RWPE2 (cell line): ENCODE data around the gene IDH3A.
A peak's percentile ranks its signal among the peaks of the same experiment; 100 is the strongest.

Source experiments
- ATAC-seq: fragments of 200-7000 bp; cut with Tn5 transposase; 3 replicates; pipeline ENCODE4 v1.9.1; 2021; ENCODE audit warnings: low read depth
- DNase-seq: peaks from one replicate; pipeline ENCODE4 v3.0.0-alpha.2; 2020; ENCODE audit warnings: low spot score
- H3K27ac ChIP-seq: fragments of 450-650 bp; 2 replicates; pipeline ENCODE4 v1.5.1; 2017; ENCODE audit warnings: mild to moderate bottlenecking; ENCODE audit not compliant: poor library complexity, severe bottlenecking
- H3K27me3 ChIP-seq: fragments of 250-450 bp; sonication (Bioruptor Pico); 2 replicates; pipeline ENCODE4 v1.5.1; 2021; ENCODE audit warnings: mild to moderate bottlenecking, moderate library complexity; ENCODE audit not compliant: insufficient read depth, poor library complexity, severe bottlenecking
- H3K36me3 ChIP-seq: fragments of 250-450 bp; sonication (Bioruptor Pico); 2 replicates; pipeline ENCODE4 v1.5.1; 2020; ENCODE audit warnings: low read depth, mild to moderate bottlenecking, moderate library complexity
- H3K4me1 ChIP-seq: fragments of 250-450 bp; sonication (Bioruptor Pico); 2 replicates; pipeline ENCODE4 v1.5.1; 2021; ENCODE audit warnings: mild to moderate bottlenecking, moderate library complexity; ENCODE audit not compliant: insufficient read depth, poor library complexity, severe bottlenecking
- H3K4me3 ChIP-seq: fragments of 250-450 bp; sonication (Bioruptor Pico); 2 replicates; pipeline ENCODE4 v1.5.1; 2021; ENCODE audit warnings: mild to moderate bottlenecking, moderate library complexity; ENCODE audit not compliant: severe bottlenecking
- H3K9me3 ChIP-seq: fragments of 250-450 bp; sonication (Bioruptor Pico); 2 replicates; pipeline ENCODE4 v1.5.1; 2021; ENCODE audit warnings: mild to moderate bottlenecking, moderate library complexity; ENCODE audit not compliant: severe bottlenecking
- TF ChIP-seq, protein P1 (sequence below): fragments of 450-650 bp; IDR thresholded peaks from one replicate; pipeline ENCODE4 v1.5.1; 2017; ENCODE audit warnings: mild to moderate bottlenecking, moderate library complexity; ENCODE audit not compliant: poor library complexity, severe bottlenecking

Gene IDH3A

DNA sequence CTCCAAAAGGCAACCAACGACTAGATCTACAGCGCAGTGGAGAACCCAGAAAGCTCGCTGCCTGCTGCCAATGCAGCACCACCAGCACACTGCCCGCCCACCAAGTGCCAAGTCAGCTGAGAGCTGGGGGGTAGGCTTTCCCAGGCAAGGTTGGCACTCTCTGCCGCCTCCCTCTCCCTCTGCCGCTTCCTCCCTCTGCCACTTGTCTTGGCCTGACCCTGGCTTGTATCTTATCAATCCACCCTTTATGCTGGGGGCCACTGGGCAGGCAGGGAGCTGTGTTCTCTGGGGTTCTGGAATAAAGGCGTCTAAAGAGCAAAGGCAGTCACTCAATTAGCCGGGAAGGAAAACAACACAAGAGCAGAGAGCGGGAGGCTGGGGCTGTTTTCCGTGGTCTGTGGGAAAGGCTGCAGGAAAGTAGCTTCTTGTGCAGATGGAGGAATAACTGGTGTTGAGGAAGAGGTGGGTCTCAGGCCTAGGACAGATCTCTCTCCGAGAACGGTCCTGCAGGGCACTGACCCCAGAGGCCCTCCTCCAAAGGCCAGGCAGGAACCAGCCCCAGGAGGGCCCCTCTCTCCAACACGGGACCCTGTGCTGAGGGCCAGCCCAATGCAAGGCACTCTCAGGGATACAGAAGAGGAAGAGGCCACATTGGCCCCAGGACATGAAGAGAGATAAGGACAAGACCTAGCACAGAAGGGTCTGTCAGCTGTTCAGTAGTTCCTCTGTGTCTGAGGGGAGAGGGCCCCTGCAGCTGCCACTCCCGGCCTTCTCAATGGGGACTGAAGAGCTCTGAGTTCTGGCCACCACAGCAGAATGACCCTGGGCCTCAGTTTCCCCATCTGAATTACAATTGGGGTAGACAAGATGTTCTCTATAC, 54.4 kb downstream of the IDH3A start:
- Histone ChIP-seq H3K4me1 (no peaks in the 10 kb centered on the region), H3K27ac (no peak overlapping the region), H3K27me3 (no peaks in the 10 kb centered on the region), H3K36me3 (no peaks in the 10 kb centered on the region), H3K4me3 (no peak overlapping the region), H3K9me3 (no peaks in the 10 kb centered on the region)
- DNase-seq (peak; percentile 51), ATAC-seq (no peak)
- TF ChIP-seq, protein P1, sequence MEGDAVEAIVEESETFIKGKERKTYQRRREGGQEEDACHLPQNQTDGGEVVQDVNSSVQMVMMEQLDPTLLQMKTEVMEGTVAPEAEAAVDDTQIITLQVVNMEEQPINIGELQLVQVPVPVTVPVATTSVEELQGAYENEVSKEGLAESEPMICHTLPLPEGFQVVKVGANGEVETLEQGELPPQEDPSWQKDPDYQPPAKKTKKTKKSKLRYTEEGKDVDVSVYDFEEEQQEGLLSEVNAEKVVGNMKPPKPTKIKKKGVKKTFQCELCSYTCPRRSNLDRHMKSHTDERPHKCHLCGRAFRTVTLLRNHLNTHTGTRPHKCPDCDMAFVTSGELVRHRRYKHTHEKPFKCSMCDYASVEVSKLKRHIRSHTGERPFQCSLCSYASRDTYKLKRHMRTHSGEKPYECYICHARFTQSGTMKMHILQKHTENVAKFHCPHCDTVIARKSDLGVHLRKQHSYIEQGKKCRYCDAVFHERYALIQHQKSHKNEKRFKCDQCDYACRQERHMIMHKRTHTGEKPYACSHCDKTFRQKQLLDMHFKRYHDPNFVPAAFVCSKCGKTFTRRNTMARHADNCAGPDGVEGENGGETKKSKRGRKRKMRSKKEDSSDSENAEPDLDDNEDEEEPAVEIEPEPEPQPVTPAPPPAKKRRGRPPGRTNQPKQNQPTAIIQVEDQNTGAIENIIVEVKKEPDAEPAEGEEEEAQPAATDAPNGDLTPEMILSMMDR, result no peak

DNA sequence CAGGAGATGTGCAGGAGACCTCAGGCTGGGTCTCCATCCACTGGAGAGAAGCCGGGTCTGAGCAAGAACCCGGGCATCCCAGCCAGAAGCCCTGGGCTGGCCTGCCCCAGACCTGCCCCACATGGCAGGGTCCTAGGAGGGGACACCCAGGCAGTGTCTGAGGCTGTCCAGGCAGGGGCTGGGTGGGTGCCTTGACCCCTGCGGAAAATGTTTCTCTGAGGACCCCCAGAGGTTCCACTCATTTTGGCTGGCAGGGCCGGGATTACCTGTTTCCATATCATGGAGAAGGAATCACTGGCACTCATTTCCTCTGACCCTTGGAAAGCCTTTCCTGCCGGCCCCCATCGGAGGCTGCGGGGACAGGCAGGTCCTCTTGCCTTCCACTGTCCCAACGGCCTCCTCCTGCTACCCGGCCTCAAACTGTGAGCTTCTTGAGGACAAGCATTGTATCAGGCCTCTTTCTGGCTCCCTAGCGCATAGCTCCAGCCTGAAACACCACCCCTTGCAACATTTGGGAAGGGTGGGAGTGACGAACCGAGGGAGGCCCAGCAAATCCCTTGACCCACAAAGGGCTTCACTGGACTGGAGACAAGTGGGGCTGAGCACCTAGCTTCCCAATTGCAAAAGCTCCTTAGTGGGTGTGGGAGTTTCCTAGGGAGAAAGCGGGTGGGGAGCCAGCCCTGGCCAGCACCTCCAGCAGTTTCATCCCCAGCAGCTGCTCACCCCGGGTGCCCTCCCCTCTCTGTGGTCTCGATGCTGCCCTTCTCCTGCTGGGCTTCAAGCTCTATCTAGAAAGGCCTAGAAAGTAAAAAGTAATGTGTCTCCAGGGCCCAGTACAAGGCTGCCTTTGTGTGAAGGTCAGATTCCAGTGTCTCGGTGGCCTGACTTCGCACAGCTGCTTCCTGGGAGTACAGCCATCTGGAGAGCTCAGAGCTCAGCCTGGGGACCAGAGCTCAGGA, 55.5 kb downstream of the IDH3A start:
- H3K9me3 ChIP-seq, result no peaks in the 10 kb centered on the region
- H3K27me3 ChIP-seq, result no peaks in the 10 kb centered on the region
- no peak overlapping the region for H3K27ac ChIP-seq
- H3K4me3 ChIP-seq, result no peak overlapping the region
- TF ChIP-seq, protein P1, result no peak
- DNase-seq (peak; percentile 52), ATAC-seq (no peak)
- H3K4me1 ChIP-seq, result no peaks in the 10 kb centered on the region
- no peaks in the 10 kb centered on the region for H3K36me3 ChIP-seq

DNA sequence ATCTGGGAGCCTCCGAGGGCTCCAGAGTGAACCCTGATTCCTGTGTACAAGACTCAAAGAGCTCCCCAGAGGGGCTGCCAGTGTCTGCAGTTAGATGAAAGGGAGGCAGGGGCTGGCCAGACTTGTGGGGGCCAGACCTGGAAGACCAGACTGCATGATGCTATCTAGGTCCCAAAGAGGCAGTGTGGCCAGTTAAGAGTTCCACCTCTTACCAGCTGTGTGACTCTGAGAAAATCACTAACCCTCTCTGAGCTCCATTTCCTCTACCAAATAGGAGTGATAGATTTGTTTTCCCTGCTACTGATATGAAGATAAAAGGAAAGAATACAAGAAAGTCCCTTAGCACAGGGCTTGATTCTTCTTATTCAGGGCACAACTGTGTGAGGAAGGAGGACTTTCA, 56.2 kb downstream of the IDH3A start:
- no peak overlapping the region for H3K4me3 ChIP-seq
- H3K27me3 ChIP-seq, result no peaks in the 10 kb centered on the region
- TF ChIP-seq, protein P1, result no peak
- DNase-seq, result no peak
- H3K27ac ChIP-seq, result no peak overlapping the region
- ATAC-seq, result no peak
- H3K9me3 ChIP-seq, result no peaks in the 10 kb centered on the region
- no peaks in the 10 kb centered on the region for H3K4me1 ChIP-seq
- no peaks in the 10 kb centered on the region for H3K36me3 ChIP-seq

DNA sequence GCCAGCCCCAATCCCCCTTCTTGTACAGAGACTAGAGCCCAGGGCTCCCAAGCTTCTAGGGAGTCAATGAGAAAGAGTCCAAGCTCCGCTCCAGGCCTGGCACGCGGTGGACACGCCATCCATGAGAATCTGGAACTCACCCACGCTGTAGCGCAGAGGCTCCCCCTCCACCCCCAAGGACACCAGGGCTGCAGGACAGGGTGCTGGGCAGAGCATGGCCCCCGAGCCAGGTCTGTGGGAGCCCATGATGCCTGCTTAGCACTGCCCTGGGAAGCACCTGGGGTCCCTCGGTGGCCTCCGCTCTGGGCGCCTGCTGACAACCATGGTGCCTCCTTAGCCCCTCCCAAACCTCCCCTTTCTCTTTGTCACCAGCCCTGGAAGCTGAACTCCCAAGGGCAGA, 56.7 kb downstream of the IDH3A start:
- Histone ChIP-seq H3K27me3 (no peaks in the 10 kb centered on the region), H3K36me3 (no peaks in the 10 kb centered on the region), H3K27ac (no peak overlapping the region), H3K4me3 (no peak overlapping the region), H3K4me1 (no peaks in the 10 kb centered on the region), H3K9me3 (no peaks in the 10 kb centered on the region)
- ATAC-seq (no peak), DNase-seq (peak; percentile 66)
- TF ChIP-seq, protein P1, result no peak
